Astrocyte of the spinal cord (primary cell): Measurements from ENCODE around the gene RAB25.
A peak's percentile ranks its signal among the peaks of the same experiment; 100 is the strongest.

ENCODE experiments used
- DNase-seq: peaks from one replicate; pipeline ENCODE4 v3.0.0; 2011; ENCODE audit warnings: low read depth, low spot score
- H3K4me3 ChIP-seq: 2 replicates; pipeline ENCODE4 v1.5.1; 2011; ENCODE audit warnings: low read depth, mild to moderate bottlenecking, low read length, moderate library complexity
- CTCF ChIP-seq: IDR thresholded peaks from 2 replicates; pipeline ENCODE4 v1.5.1; 2012; ENCODE audit warnings: low read depth, mild to moderate bottlenecking, low read length, inconsistent platforms
- in situ Hi-C: cut with HindIII; loops from 2 replicates; pipeline ENCODE4 v1.10.0; 2017; ENCODE audit warnings: low sequenced_read_pairs

The RAB25 gene

GRCh38 chr1:156045076-156045475, 15.9 kb upstream of the RAB25 start:
- TF ChIP-seq CTCF, result no peak
- no peak overlapping the region for H3K4me3 ChIP-seq
- in situ Hi-C loops, result no loop called here
- DNase-seq, result no peak

- no peak overlapping the region for H3K4me3 ChIP-seq
- in situ Hi-C loops, result no loop called here
- TF ChIP-seq CTCF, result no peak
- DNase-seq, result no peak
These were observed 12.2 kb upstream of the RAB25 start for GRCh38 chr1:156048663-156049258.

GRCh38 chr1:156050376-156050775, 10.6 kb upstream of the RAB25 start:
- in situ Hi-C loops, result no loop called here
- no peak overlapping the region for H3K4me3 ChIP-seq
- no peak for TF ChIP-seq CTCF
- DNase-seq, result no peak

- H3K4me3 ChIP-seq, result no peak overlapping the region
- no peak for DNase-seq
- in situ Hi-C loops, result no loop called here
- TF ChIP-seq CTCF, result no peak
These were observed 9.8 kb upstream of the RAB25 start for GRCh38 chr1:156051011-156051725.

GRCh38 chr1:156052862-156053767, 7.8 kb upstream of the RAB25 start:
- peak; percentile 72 for DNase-seq
- H3K4me3 ChIP-seq, result peak overlapping the region; percentile 77
- in situ Hi-C loops, result no loop called here
- peak; percentile 53 for TF ChIP-seq CTCF

GRCh38 chr1:156053768-156054499, 7.0 kb upstream of the RAB25 start, which contains the start of gene UBQLN4:
UBQLN4 (minus strand) TSS chr1:156053798; CDS start chr1:156053701, 97 bp downstream.
- peak; percentile 49 for TF ChIP-seq CTCF
- in situ Hi-C loops, result no loop called here
- H3K4me3 ChIP-seq, result peak within 1 kb of the TSS; percentile 77
- peak; percentile 88 for DNase-seq
